ENCODE measurements around the gene SLC35F3. TPM values are rescaled to one million over a fixed set of nuclear protein-coding genes. Genes with fewer than 3 reads are reported as not detected.

The SLC35F3 gene
- total RNA-seq, 3 donors from 2014 or later, result 0.17 to 0.89 (median 0.20) TPM

GRCh38 chr1:233912447-233912846 lies 8.0 kb downstream of the SLC35F3 start:
- no peaks in the 10 kb centered on the region for H3K36me3 ChIP-seq (ENCODE audit: low read depth)
- ATAC-seq (no peak), DNase-seq (no peak)
- H3K4me1 ChIP-seq (ENCODE audit: low read depth), result no peaks in the 10 kb centered on the region
- TF ChIP-seq CTCF (IDR thresholded peaks at IDR 0.05), result no peak
- no peak overlapping the region for H3K4me3 ChIP-seq
- no peaks in the 10 kb centered on the region for H3K9me3 ChIP-seq
- intact Hi-C loops (cut with DNase I, micrococcal nuclease), result no loop called here

DNA sequence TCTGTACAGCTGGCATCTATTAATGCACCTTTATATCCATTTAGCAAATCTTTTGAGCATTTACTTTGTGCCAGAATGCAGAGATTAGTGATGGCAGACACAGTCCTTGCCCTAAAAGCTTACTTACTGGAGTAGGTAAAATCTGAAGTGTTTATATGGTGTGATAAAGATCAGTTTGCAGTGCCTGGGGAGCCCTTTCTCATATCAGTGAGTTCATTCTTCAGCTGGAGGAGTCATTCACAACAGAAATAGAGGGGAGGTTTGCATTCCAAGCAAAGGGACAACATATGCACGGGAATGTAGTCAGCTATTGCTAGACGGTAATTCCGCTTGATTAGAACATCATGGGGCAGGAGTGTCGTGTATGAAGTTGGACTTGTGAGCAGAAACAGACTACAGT lies 8.4 kb downstream of the SLC35F3 start:
- no peaks in the 10 kb centered on the region for H3K4me1 ChIP-seq (ENCODE audit: low read depth)
- ATAC-seq, result no peak

DNA sequence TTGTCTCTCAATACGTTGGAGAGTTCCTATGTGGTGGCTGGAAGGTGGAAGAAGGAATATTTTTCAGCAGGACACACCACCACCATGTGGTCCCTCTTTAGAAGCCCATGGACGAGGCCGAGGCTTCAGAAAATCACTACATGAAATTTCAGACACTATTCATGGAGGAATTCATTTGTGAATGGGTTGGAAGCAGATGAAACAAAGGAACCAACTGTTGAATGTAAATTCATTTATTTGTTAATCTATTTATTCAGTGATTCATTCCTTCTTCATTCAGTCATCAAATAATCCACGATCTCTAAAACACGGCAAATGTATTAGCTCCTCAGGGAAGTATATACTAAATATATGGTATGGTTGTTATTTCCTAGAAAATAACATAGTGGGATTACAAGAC lies 12.2 kb downstream of the SLC35F3 start:
- H3K9me3 ChIP-seq, result no peaks in the 10 kb centered on the region
- H3K4me1 ChIP-seq (ENCODE audit: low read depth), result no peaks in the 10 kb centered on the region
- no peak for DNase-seq
- ATAC-seq, result no peak
- H3K4me3 ChIP-seq, result no peak overlapping the region
- no peaks in the 10 kb centered on the region for H3K36me3 ChIP-seq (ENCODE audit: low read depth)
- TF ChIP-seq CTCF (IDR thresholded peaks at IDR 0.05), result no peak
- intact Hi-C loops (cut with DNase I, micrococcal nuclease), result no loop called here

More for the DNA sequence above, 8.4 kb downstream of the SLC35F3 start:
- Histone ChIP-seq H3K4me3 (no peak overlapping the region), H3K9me3 (no peaks in the 10 kb centered on the region), H3K36me3 (ENCODE audit: low read depth) (no peaks in the 10 kb centered on the region)
- intact Hi-C loops (cut with DNase I, micrococcal nuclease), result no loop called here
- no peak for DNase-seq
- no peak for TF ChIP-seq CTCF (IDR thresholded peaks at IDR 0.05)

DNA sequence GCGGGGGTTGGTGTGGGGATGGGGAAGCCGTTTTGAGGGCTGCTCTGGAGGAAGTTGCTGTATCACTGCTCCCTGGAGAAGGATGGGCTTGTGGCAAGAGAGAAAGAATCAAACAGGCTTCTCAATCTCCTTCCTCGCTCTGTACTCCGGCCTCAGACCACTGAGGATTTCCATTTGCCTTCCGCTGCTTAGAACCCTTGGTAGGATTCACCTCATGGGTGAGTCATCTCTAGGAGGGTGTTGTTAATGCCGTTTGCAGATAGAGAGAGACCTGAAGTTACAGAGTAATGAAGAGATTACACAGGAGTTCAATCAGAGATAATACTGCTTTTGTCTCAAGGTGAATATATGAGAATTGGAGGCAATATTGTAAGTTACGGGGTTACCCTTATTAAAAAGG lies 15.3 kb downstream of the SLC35F3 start:
- Histone ChIP-seq H3K4me3 (no peak overlapping the region), H3K36me3 (ENCODE audit: low read depth) (no peaks in the 10 kb centered on the region), H3K4me1 (ENCODE audit: low read depth) (no peaks in the 10 kb centered on the region), H3K9me3 (no peaks in the 10 kb centered on the region)
- TF ChIP-seq CTCF (IDR thresholded peaks at IDR 0.05), result no peak
- ATAC-seq, result no peak
- intact Hi-C loops (cut with DNase I, micrococcal nuclease), result no loop called here
- DNase-seq, result no peak

DNA sequence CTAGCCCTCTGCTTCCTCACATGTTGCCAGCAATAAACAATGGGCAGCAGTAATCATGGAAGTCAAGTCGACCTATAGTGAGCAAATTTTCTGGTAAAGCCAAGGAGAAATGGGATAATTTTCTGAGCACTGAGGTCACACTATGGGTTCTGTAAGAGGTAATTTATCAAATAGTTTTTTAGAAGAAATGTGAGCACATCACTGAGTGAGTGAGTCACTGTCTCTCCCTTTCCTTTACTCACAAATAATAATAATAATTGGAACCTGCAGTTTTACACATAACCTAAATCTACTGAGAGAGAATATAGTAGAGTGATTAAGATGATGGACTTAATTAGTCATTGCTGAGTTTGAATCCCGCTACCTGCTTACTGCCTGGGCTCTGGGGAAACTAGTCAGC lies 23.6 kb downstream of the SLC35F3 start:
- intact Hi-C loops (cut with DNase I, micrococcal nuclease), result no loop called here

More for the DNA sequence above, 23.6 kb downstream of the SLC35F3 start:
- Histone ChIP-seq H3K9me3 (no peaks in the 10 kb centered on the region), H3K4me3 (no peak overlapping the region), H3K4me1 (ENCODE audit: low read depth) (no peaks in the 10 kb centered on the region), H3K36me3 (ENCODE audit: low read depth) (no peaks in the 10 kb centered on the region)
- no peak for TF ChIP-seq CTCF (IDR thresholded peaks at IDR 0.05)
- ATAC-seq (no peak), DNase-seq (no peak)
